PC-9 (cell line): ENCODE data around the gene CRISPLD2. TPM values are rescaled to one million over a fixed set of nuclear protein-coding genes. Genes with fewer than 3 reads are reported as not detected.

Experiments used
- BruUV-seq: library from RNA; stranded (reverse); fragments of 400-500 nt; replicated peaks from 2 replicates; lab custom pipeline; 2021; lab: Mats Ljungman, UMichigan
- CTCF ChIA-PET: fragments of 300-600 bp; sonication (Branson Sonifier 250); formaldehyde crosslinking; loops from one replicate; lab custom pipeline; 2022; ENCODE audit warnings: antibody characterized with exemption; lab: Charles Lee
- POLR2A ChIA-PET: fragments of 300-600 bp; sonication (Branson Sonifier 250); formaldehyde crosslinking; loops from one replicate; lab custom pipeline; 2022; ENCODE audit warnings: antibody characterized with exemption; ENCODE audit not compliant: unreplicated experiment; lab: Charles Lee
- DNase-seq, 2 experiments: peaks; one replicate each; pipeline versions ENCODE4 v3.0.0 to v3.0.0-alpha.2; 2015 to 2022; ENCODE audit warnings: mixed read lengths in 1 of 2
- H2AFZ ChIP-seq: fragments of 200-600 bp; sonication (generic); 2 replicates; pipeline ENCODE4 v1.8.1; 2017; ENCODE audit warnings: antibody characterized with exemption
- H3F3A ChIP-seq: fragments of 200-600 bp; sonication (generic); 2 replicates; pipeline ENCODE4 v1.8.1; 2017; ENCODE audit warnings: antibody characterized with exemption, mild to moderate bottlenecking, low read depth; ENCODE audit not compliant: insufficient read depth
- H3K27ac ChIP-seq: fragments of 200-600 bp; sonication (generic); 2 replicates; pipeline ENCODE4 v1.6.1; 2016; ENCODE audit warnings: mixed run types
- H3K27me3 ChIP-seq: fragments of 200-600 bp; sonication (generic); 2 replicates; pipeline ENCODE4 v1.6.1; 2016; ENCODE audit warnings: low read depth, mixed run types; ENCODE audit not compliant: insufficient read depth
- H3K36me3 ChIP-seq: fragments of 200-600 bp; sonication (generic); 2 replicates; pipeline ENCODE4 v1.6.1; 2016; ENCODE audit warnings: low read depth, mixed run types
- H3K4me1 ChIP-seq: fragments of 200-600 bp; sonication (generic); replicated peaks from 2 replicates; pipeline ENCODE4 v1.6.1; 2016; ENCODE audit warnings: mixed run types; ENCODE audit not compliant: insufficient read depth
- H3K4me2 ChIP-seq: fragments of 200-600 bp; sonication (generic); 2 replicates; pipeline ENCODE4 v1.6.1; 2017; ENCODE audit warnings: mixed run types
- H3K4me3 ChIP-seq: fragments of 200-600 bp; sonication (generic); 2 replicates; pipeline ENCODE4 v1.6.1; 2016; ENCODE audit warnings: mixed run types
- H3K79me2 ChIP-seq: fragments of 200-600 bp; sonication (generic); 2 replicates; pipeline ENCODE4 v1.6.1; 2017; ENCODE audit warnings: low read depth, mixed run types
- H3K9me2 ChIP-seq: fragments of 200-600 bp; sonication (generic); 2 replicates; pipeline ENCODE4 v1.8.1; 2017; ENCODE audit warnings: mild to moderate bottlenecking; ENCODE audit not compliant: insufficient read depth
- H3K9me3 ChIP-seq: fragments of 200-600 bp; sonication (generic); 2 replicates; pipeline ENCODE4 v1.8.1; 2016; ENCODE audit warnings: low read depth; ENCODE audit not compliant: insufficient read depth
- H4K20me1 ChIP-seq: fragments of 200-600 bp; sonication (generic); 2 replicates; pipeline ENCODE4 v1.8.1; 2017; ENCODE audit not compliant: insufficient read depth
- EZH2 ChIP-seq: fragments of 200-600 bp; sonication (generic); IDR thresholded peaks from 2 replicates; pipeline ENCODE4 v1.8.0; 2017; ENCODE audit warnings: antibody characterized with exemption, low read depth
- intact Hi-C: fragments of 100-400 bp; cut with micrococcal nuclease; formaldehyde crosslinking; loops from one replicate; pipeline ENCODE4 v1.10.0; 2022; ENCODE audit not compliant: unreplicated experiment
- total RNA-seq: library from RNA; stranded (reverse); gene quantifications from 2 replicates; pipeline ENCODE4 v1.2.3, GENCODE V29; 2021
- TF ChIP-seq, protein P1 (sequence below): fragments of 200-600 bp; sonication (generic); conservative IDR thresholded peaks from 2 replicates; pipeline ENCODE4 v1.6.1; 2017; ENCODE audit warnings: mixed run types, antibody characterized with exemption, mild to moderate bottlenecking, moderate library complexity

CRISPLD2 gene
- total RNA-seq, 1 experiment from 2014 or later: 18.6 TPM

DNA sequence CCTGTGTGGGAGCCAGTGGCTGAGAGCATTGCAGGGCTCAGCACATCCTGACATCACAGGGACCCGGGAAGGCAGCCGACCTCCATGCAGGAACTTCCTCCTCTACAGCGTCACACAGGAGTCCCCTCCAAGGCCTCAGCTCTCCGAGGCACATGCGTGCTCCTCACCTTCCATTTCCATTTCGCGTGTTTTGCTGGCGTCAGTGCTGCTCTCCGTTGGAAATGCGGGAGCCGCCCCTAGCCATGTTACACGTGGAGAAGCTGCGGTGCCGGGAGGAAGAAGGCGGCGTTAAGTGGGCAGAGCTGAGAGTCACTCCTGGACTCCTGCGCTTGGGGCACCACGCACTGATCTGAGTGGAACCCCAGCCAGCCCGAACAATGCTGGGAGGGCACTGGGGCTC is 25.2 kb upstream of the CRISPLD2 start:
- intact Hi-C loops: no loop called here
- H3K27me3 ChIP-seq: no peaks in the 10 kb centered on the region
- H3K27ac ChIP-seq: no peak overlapping the region
- TF ChIP-seq, protein P1, sequence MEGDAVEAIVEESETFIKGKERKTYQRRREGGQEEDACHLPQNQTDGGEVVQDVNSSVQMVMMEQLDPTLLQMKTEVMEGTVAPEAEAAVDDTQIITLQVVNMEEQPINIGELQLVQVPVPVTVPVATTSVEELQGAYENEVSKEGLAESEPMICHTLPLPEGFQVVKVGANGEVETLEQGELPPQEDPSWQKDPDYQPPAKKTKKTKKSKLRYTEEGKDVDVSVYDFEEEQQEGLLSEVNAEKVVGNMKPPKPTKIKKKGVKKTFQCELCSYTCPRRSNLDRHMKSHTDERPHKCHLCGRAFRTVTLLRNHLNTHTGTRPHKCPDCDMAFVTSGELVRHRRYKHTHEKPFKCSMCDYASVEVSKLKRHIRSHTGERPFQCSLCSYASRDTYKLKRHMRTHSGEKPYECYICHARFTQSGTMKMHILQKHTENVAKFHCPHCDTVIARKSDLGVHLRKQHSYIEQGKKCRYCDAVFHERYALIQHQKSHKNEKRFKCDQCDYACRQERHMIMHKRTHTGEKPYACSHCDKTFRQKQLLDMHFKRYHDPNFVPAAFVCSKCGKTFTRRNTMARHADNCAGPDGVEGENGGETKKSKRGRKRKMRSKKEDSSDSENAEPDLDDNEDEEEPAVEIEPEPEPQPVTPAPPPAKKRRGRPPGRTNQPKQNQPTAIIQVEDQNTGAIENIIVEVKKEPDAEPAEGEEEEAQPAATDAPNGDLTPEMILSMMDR: no peak
- no peak for TF ChIP-seq EZH2
- no peaks in the 10 kb centered on the region for H3K9me2 ChIP-seq
- BruUV-seq: no TSS peak
- no peak overlapping the region for H3K4me3 ChIP-seq
- no peaks in the 10 kb centered on the region; the same call in 1 of the 2 replicates for H3F3A ChIP-seq
- H3K79me2 ChIP-seq: no peaks in the 10 kb centered on the region
- no peak overlapping the region for H3K4me2 ChIP-seq
- no peaks in the 10 kb centered on the region for H3K36me3 ChIP-seq
- no peaks in the 10 kb centered on the region for H3K4me1 ChIP-seq
- ChIA-PET CTCF (no interaction called here), POLR2A (no interaction called here)
- no peaks in the 10 kb centered on the region for H4K20me1 ChIP-seq
- no peaks in the 10 kb centered on the region for H3K9me3 ChIP-seq
- no peak overlapping the region for H2AFZ ChIP-seq
- DNase-seq: no peak

DNA sequence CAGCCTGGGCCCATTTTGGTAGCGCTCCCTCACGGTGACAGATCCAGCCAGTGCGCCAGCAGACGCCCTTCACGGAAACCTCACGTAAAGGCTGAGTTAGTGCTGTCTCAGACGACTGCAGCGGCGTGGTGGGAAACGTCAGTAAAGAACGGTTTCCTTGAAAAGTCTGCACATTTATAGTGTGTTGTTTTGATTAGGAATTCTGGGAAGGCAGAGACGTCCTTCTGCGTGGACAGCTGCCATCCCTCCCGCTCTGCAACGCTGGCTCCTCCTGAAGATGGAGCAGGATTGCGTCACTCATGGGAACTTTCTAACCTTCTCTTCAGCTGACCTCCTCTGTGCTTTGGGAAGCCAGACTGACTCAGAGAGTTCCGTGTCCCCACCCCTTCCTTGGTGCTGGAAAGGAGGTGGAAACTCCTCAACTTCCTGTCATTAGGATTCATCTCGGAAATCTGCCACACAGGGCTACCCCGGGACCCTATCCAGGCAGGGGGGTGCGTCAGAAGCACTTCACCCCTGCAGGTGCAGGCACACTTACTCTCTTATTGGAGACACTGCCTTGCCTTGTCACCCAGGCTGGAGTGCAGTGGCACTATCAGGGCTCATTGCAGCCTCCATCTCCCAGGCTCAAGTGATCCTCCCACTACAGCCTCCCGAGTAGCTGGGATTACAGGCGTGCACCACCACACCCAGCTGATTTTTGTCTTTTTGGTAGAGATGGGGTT is 24.3 kb upstream of the CRISPLD2 start:
- Histone ChIP-seq H3K4me3 (no peak overlapping the region), H3K27me3 (no peaks in the 10 kb centered on the region), H3K4me1 (no peaks in the 10 kb centered on the region), H3K9me3 (no peaks in the 10 kb centered on the region), H3K9me2 (no peaks in the 10 kb centered on the region), H3F3A (no peaks in the 10 kb centered on the region; the same call in 1 of the 2 replicates), H4K20me1 (no peaks in the 10 kb centered on the region), H3K4me2 (no peak overlapping the region), H2AFZ (no peak overlapping the region), H3K79me2 (no peaks in the 10 kb centered on the region), H3K36me3 (no peaks in the 10 kb centered on the region), H3K27ac (no peak overlapping the region)
- no peak for DNase-seq
- intact Hi-C loops: no loop called here
- ChIA-PET POLR2A (no interaction called here), CTCF (no interaction called here)
- TF ChIP-seq, protein P1: no peak
- no peak for TF ChIP-seq EZH2
- no TSS peak for BruUV-seq

DNA sequence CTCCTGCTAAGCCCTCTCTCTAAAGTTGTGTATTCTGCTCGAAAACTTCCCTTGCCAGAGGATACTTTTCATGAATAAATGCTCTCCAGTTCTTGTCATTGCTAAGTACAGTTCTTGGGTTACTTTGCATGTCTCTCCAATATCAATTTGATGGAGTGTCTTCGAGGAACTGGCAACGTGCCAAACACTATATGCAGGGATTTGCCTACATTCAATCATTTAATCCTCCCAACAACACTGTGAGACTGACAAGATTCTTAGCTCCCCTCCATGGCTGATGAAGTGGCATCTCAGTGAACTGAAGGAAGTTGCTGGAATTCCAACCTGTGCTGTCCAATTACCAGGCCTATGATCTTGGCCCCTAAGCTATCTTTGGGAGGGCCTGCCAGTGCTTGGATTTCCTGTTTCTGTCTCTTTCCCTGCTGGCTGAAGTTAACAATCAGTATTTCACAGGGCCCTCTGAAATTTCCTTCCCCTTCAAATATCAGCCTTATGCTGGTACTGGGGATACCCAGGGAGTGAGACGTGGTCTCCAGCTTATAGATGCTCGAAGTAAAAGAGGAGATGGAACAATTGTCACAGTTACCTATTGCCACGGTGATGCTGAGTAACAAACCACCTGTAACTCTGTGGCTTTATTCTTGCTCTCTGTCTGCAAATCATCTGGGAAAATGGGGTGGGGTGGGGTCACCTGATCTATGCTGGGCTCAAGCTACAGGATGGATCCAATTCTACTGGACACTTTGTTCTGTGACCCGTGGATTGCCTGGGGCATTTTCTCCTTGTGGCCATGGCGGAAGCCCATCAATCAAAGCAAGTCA is 19.4 kb upstream of the CRISPLD2 start:
- H3K36me3 ChIP-seq: no peaks in the 10 kb centered on the region
- H3K4me2 ChIP-seq: no peak overlapping the region
- no peaks in the 10 kb centered on the region for H3K27me3 ChIP-seq
- no peak overlapping the region for H2AFZ ChIP-seq
- H3K79me2 ChIP-seq: no peaks in the 10 kb centered on the region
- H3K4me1 ChIP-seq: no peaks in the 10 kb centered on the region
- H4K20me1 ChIP-seq: no peaks in the 10 kb centered on the region
- H3F3A ChIP-seq: peaks cover 4% of the 10 kb centered on the region; the same call in 1 of the 2 replicates
- BruUV-seq: no TSS peak
- POLR2A ChIA-PET: no interaction called here
- DNase-seq: no peak
- no peaks in the 10 kb centered on the region for H3K9me3 ChIP-seq
- intact Hi-C loops: no loop called here
- H3K9me2 ChIP-seq: no peaks in the 10 kb centered on the region
- no peak overlapping the region for H3K4me3 ChIP-seq
- CTCF ChIA-PET: interaction anchor here (0.7 kb wide), 1 partner anchor 12 kb away, joined by 3 read pairs; no protein-coding TSS in a partner anchor
- H3K27ac ChIP-seq: no peak overlapping the region
- TF ChIP-seq, protein P1: no peak
- no peak for TF ChIP-seq EZH2
